T-helper 17 cell (primary cell): ENCODE data around the gene EVX1. TPM values are rescaled to one million over a fixed set of nuclear protein-coding genes. Genes with fewer than 3 reads are reported as not detected.

Experiments used
- ATAC-seq: fragments of 150-1000 bp; cut with Tn5 transposase; 2 replicates; pipeline ENCODE4 v1.10.0; 2021; ENCODE audit warnings: mild to moderate bottlenecking, moderate library complexity
- DNase-seq, 3 donors: peaks; one replicate each; pipeline versions ENCODE4 v3.0.0 to v3.0.0-alpha.2; 2020 to 2021
- H3K9me3 ChIP-seq: one replicate; pipeline ENCODE4 v1.7.0; 2013; ENCODE audit warnings: low read length, mild to moderate bottlenecking; ENCODE audit not compliant: control insufficient read depth, poor library complexity, severe bottlenecking
- H3K27ac Mint-ChIP-seq: one replicate; pipeline ENCODE4 v1.8.0; 2022; ENCODE audit warnings: mild to moderate bottlenecking, moderate library complexity, mixed read lengths
- H3K27me3 Mint-ChIP-seq: one replicate; pipeline ENCODE4 v1.8.0; 2022; ENCODE audit warnings: mixed read lengths
- H3K36me3 Mint-ChIP-seq: one replicate; pipeline ENCODE4 v1.8.0; 2022; ENCODE audit warnings: low read depth, mixed read lengths
- H3K4me1 Mint-ChIP-seq: one replicate; pipeline ENCODE4 v1.8.0; 2022; ENCODE audit warnings: mild to moderate bottlenecking, mixed read lengths
- H3K4me3 Mint-ChIP-seq: one replicate; pipeline ENCODE4 v1.8.0; 2022; ENCODE audit warnings: mild to moderate bottlenecking, moderate library complexity, mixed read lengths
- total RNA-seq, 4 donors: library from RNA in 2 of 4; stranded (reverse) in 2 of 4; gene quantifications; one replicate each; pipeline ENCODE4 v1.2.3 and lab custom pipeline; 2022 to 2026

EVX1 gene
- total RNA-seq, 2 donors from 2014 or later, result 0.21 TPM; not detected in 1

GRCh38 chr7:27245798-27246691, 3.4 kb downstream of the EVX1 start:
- Mint-ChIP-seq H3K27ac (no peak overlapping the region), H3K36me3 (peaks cover 3% of the 10 kb centered on the region), H3K4me3 (no peak overlapping the region), H3K27me3 (peaks cover 83% of the 10 kb centered on the region), H3K4me1 (peaks cover 28% of the 10 kb centered on the region)
- H3K9me3 ChIP-seq, result no peaks in the 10 kb centered on the region
- ATAC-seq (no peak), DNase-seq (no peak)

- no peak for DNase-seq
- H3K9me3 ChIP-seq, result no peaks in the 10 kb centered on the region
- Mint-ChIP-seq H3K27me3 (peaks cover 79% of the 10 kb centered on the region), H3K4me1 (peaks cover 27% of the 10 kb centered on the region), H3K4me3 (no peak overlapping the region), H3K36me3 (peaks cover 3% of the 10 kb centered on the region), H3K27ac (no peak overlapping the region)
- no peak for ATAC-seq
These were observed 4.4 kb downstream of the EVX1 start for GRCh38 chr7:27247000-27247399.

- no peaks in the 10 kb centered on the region for H3K9me3 ChIP-seq
- DNase-seq (no peak), ATAC-seq (no peak)
- Mint-ChIP-seq H3K27ac (no peak overlapping the region), H3K4me1 (peaks cover 27% of the 10 kb centered on the region), H3K4me3 (no peak overlapping the region), H3K27me3 (peaks cover 79% of the 10 kb centered on the region), H3K36me3 (peaks cover 3% of the 10 kb centered on the region)
These were observed 5.1 kb downstream of the EVX1 start for GRCh38 chr7:27247452-27248426.

- H3K4me1 Mint-ChIP-seq, result peaks cover 26% of the 10 kb centered on the region
- no peak for ATAC-seq
These were observed 5.8 kb downstream of the EVX1 start for GRCh38 chr7:27248427-27248806.

GRCh38 chr7:27248911-27249723, 6.5 kb downstream of the EVX1 start:
- H3K9me3 ChIP-seq, result no peaks in the 10 kb centered on the region
- H3K27me3 Mint-ChIP-seq, result peaks cover 83% of the 10 kb centered on the region
- no peaks in the 10 kb centered on the region for H3K36me3 Mint-ChIP-seq
- DNase-seq (no peak), ATAC-seq (no peak)
- no peak overlapping the region for H3K4me3 Mint-ChIP-seq
- no peak overlapping the region for H3K27ac Mint-ChIP-seq
- H3K4me1 Mint-ChIP-seq, result peaks cover 21% of the 10 kb centered on the region

More at GRCh38 chr7:27248427-27248806, 5.8 kb downstream of the EVX1 start:
- Mint-ChIP-seq H3K27me3 (peaks cover 83% of the 10 kb centered on the region), H3K4me3 (no peak overlapping the region), H3K27ac (no peak overlapping the region), H3K36me3 (peaks cover 2% of the 10 kb centered on the region)
- no peaks in the 10 kb centered on the region for H3K9me3 ChIP-seq
- DNase-seq, result no peak

GRCh38 chr7:27249724-27250556, 7.3 kb downstream of the EVX1 start:
- H3K4me3 Mint-ChIP-seq, result no peak overlapping the region
- no peak overlapping the region for H3K27ac Mint-ChIP-seq
- ATAC-seq (no peak), DNase-seq (no peak)
- H3K9me3 ChIP-seq, result no peaks in the 10 kb centered on the region
- H3K4me1 Mint-ChIP-seq, result peaks cover 16% of the 10 kb centered on the region
- no peaks in the 10 kb centered on the region for H3K36me3 Mint-ChIP-seq
- H3K27me3 Mint-ChIP-seq, result peaks cover 83% of the 10 kb centered on the region

GRCh38 chr7:27250557-27251070, 8.0 kb downstream of the EVX1 start:
- no peak overlapping the region for H3K27ac Mint-ChIP-seq
- H3K9me3 ChIP-seq, result no peaks in the 10 kb centered on the region
- peaks cover 14% of the 10 kb centered on the region for H3K4me1 Mint-ChIP-seq
- ATAC-seq (no peak), DNase-seq (no peak)
- H3K27me3 Mint-ChIP-seq, result peaks cover 85% of the 10 kb centered on the region
- H3K4me3 Mint-ChIP-seq, result peak overlapping the region; percentile 28
- H3K36me3 Mint-ChIP-seq, result no peaks in the 10 kb centered on the region

- Mint-ChIP-seq H3K27ac (no peak overlapping the region), H3K36me3 (no peaks in the 10 kb centered on the region), H3K4me1 (peaks cover 14% of the 10 kb centered on the region), H3K4me3 (peak overlapping the region; percentile 2), H3K27me3 (peaks cover 85% of the 10 kb centered on the region)
- ATAC-seq (no peak), DNase-seq (no peak)
- no peaks in the 10 kb centered on the region for H3K9me3 ChIP-seq
These were observed 8.6 kb downstream of the EVX1 start for GRCh38 chr7:27251136-27251651.

- no peak overlapping the region for H3K27ac Mint-ChIP-seq
- peak overlapping the region; percentile 52 for H3K4me3 Mint-ChIP-seq
- H3K9me3 ChIP-seq, result no peaks in the 10 kb centered on the region
- peaks cover 14% of the 10 kb centered on the region for H3K4me1 Mint-ChIP-seq
- peaks cover 82% of the 10 kb centered on the region for H3K27me3 Mint-ChIP-seq
- DNase-seq (no peak), ATAC-seq (no peak)
- no peaks in the 10 kb centered on the region for H3K36me3 Mint-ChIP-seq
These were observed 9.3 kb downstream of the EVX1 start for GRCh38 chr7:27251652-27252590.

GRCh38 chr7:27254625-27255024, 12.0 kb downstream of the EVX1 start:
- Mint-ChIP-seq H3K4me1 (peaks cover 12% of the 10 kb centered on the region), H3K27me3 (peaks cover 59% of the 10 kb centered on the region), H3K4me3 (no peak overlapping the region), H3K36me3 (no peaks in the 10 kb centered on the region), H3K27ac (no peak overlapping the region)
- no peak for ATAC-seq
- DNase-seq, result no peak
- H3K9me3 ChIP-seq, result no peaks in the 10 kb centered on the region

GRCh38 chr7:27260211-27260610, 17.6 kb downstream of the EVX1 start:
- Mint-ChIP-seq H3K27me3 (peaks cover 30% of the 10 kb centered on the region), H3K4me3 (no peak overlapping the region), H3K36me3 (no peaks in the 10 kb centered on the region), H3K4me1 (no peaks in the 10 kb centered on the region), H3K27ac (no peak overlapping the region)
- H3K9me3 ChIP-seq, result no peaks in the 10 kb centered on the region
- ATAC-seq (no peak), DNase-seq (no peak)
